Rectal smooth muscle tissue (tissue), 1 donor: ENCODE measurements around the gene FAM151A.

Experiments
- H3K27ac ChIP-seq: one replicate; pipeline ENCODE4 v1.7.0; 2013; ENCODE audit warnings: low read depth, low read length, inconsistent platforms
- H3K27me3 ChIP-seq: one replicate; pipeline ENCODE4 v1.7.0; 2013; ENCODE audit warnings: low read length; ENCODE audit not compliant: control insufficient read depth, insufficient read depth
- H3K36me3 ChIP-seq: one replicate; pipeline ENCODE4 v1.7.0; 2013; ENCODE audit warnings: low read length; ENCODE audit not compliant: control insufficient read depth, insufficient read depth
- H3K4me1 ChIP-seq: one replicate; pipeline ENCODE4 v1.7.0; 2013; ENCODE audit warnings: low read length; ENCODE audit not compliant: control insufficient read depth, insufficient read depth
- H3K4me3 ChIP-seq: one replicate; pipeline ENCODE4 v1.7.0; 2013; ENCODE audit warnings: low read length
- H3K9ac ChIP-seq: one replicate; pipeline ENCODE4 v1.7.0; 2013; ENCODE audit warnings: low read length

FAM151A gene

DNA sequence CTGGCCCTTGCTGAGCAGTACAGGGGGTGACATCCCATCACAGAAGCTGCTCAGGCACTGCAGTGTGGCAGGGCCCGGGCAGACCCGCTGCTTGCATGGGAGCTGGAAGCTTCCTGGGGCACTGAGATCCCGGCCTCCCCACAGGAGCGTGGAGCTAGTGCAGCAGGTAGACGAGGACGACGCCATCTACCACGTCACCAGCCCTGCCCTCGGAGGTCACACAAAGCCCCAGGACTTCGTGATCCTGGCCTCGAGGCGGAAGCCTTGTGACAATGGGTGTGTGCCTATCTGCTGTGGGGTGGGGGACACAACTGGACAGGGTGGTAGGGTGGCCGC lies 16.4 kb downstream of the FAM151A start:
- Histone ChIP-seq H3K4me1 (no peaks in the 10 kb centered on the region), H3K27me3 (no peaks in the 10 kb centered on the region), H3K4me3 (no peak overlapping the region), H3K36me3 (peaks cover 15% of the 10 kb centered on the region), H3K9ac (no peak overlapping the region), H3K27ac (no peak overlapping the region)

GRCh38 chr1:54606096-54606989 lies 17.0 kb downstream of the FAM151A start:
- peaks cover 15% of the 10 kb centered on the region for H3K36me3 ChIP-seq
- no peaks in the 10 kb centered on the region for H3K4me1 ChIP-seq
- H3K27ac ChIP-seq = no peak overlapping the region
- no peak overlapping the region for H3K4me3 ChIP-seq
- H3K27me3 ChIP-seq = no peaks in the 10 kb centered on the region
- H3K9ac ChIP-seq = no peak overlapping the region

DNA sequence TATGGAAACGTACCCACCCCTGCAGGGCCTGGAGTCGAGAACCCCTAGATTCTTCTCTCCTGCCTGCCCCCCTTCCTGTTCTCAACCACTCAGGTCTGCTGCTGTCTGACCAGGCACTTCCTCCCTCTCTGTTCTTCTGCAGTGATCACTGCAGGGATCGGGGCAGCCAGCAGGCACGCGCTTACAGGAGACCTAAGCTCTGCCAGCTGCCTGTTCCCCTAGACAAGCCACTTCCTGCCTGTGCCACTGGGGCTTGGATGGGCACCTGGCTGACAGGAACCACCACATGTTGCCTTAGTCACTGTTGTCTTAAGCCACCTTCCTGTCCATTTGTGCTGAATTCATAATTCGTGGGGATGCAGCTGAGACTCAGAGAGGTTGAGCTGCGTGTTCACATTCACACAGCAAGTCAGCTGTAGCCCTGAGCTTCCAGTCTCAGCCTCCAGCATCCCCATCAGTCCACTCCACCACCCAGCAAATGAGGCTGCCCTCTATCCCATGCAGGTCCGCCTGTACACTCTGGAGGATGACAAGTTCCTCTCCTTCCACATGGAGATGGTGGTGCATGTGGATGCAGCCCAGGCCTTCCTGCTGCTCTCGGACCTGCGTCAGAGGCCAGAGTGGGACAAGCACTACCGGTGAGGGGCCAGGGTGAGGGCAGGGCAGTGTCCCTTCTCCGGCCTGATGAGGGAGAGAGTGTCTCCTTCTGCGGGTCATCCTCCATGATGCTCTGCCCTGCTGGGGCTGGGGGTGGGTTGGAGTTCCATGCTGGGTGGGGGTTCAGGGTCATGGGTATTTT lies 18.6 kb downstream of the FAM151A start:
- H3K4me3 ChIP-seq = no peak overlapping the region
- no peaks in the 10 kb centered on the region for H3K4me1 ChIP-seq
- no peak overlapping the region for H3K27ac ChIP-seq
- H3K27me3 ChIP-seq = no peaks in the 10 kb centered on the region
- H3K9ac ChIP-seq = no peak overlapping the region
- peaks cover 19% of the 10 kb centered on the region for H3K36me3 ChIP-seq

DNA sequence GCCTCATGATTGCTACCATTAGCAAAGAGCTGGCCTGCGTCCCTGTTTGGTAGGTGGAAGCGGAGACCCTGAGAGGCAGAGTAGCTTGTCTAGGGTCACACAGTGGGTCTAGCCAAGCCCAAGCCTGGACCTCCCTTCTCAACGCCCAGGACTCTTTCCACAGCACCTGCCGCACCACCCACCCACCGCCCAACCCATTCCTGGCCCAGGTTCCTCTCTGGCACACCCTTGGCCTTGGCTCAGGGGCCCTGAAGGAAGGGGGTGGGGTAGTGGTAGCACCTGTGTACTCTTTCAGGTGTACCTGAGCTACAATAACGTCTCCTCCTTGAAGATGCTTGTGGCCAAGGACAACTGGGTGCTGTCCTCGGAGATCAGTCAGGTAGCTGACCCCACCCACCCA lies 19.3 kb downstream of the FAM151A start:
- Histone ChIP-seq H3K27me3 (no peaks in the 10 kb centered on the region), H3K4me3 (no peak overlapping the region), H3K9ac (no peak overlapping the region), H3K27ac (no peak overlapping the region), H3K4me1 (no peaks in the 10 kb centered on the region), H3K36me3 (peaks cover 20% of the 10 kb centered on the region)

GRCh38 chr1:54603241-54603640 lies 20.1 kb downstream of the FAM151A start:
- no peaks in the 10 kb centered on the region for H3K27me3 ChIP-seq
- no peak overlapping the region for H3K4me3 ChIP-seq
- no peak overlapping the region for H3K9ac ChIP-seq
- H3K36me3 ChIP-seq = peaks cover 17% of the 10 kb centered on the region
- H3K4me1 ChIP-seq = no peaks in the 10 kb centered on the region
- no peak overlapping the region for H3K27ac ChIP-seq

DNA sequence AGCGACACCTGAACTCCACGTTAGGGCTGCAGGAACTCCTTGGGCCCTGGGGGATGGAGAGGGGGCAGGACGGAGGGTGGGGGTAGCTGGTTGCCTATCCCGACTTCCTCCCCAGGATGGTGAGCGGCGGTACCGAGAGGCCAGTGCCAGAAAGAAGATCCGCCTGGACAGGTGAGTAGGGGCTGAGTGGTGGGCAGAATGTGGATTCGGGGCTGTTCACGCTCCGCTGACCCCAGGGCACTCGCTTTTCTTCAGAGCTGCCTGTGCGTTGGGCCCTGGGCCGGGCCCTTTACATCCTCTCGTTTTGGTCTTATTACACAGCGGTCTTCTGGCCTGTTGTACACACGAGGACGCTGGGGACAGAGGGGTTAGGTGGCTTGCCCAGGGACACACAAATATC lies 20.8 kb downstream of the FAM151A start:
- H3K27ac ChIP-seq = no peak overlapping the region
- no peaks in the 10 kb centered on the region for H3K4me1 ChIP-seq
- H3K9ac ChIP-seq = no peak overlapping the region
- H3K4me3 ChIP-seq = no peak overlapping the region
- H3K36me3 ChIP-seq = peaks cover 15% of the 10 kb centered on the region
- no peaks in the 10 kb centered on the region for H3K27me3 ChIP-seq

- Histone ChIP-seq H3K36me3 (peaks cover 15% of the 10 kb centered on the region), H3K4me3 (no peak overlapping the region), H3K9ac (no peak overlapping the region), H3K27me3 (no peaks in the 10 kb centered on the region), H3K4me1 (no peaks in the 10 kb centered on the region), H3K27ac (no peak overlapping the region)
These were observed 21.6 kb downstream of the FAM151A start for GRCh38 chr1:54601730-54602129.

DNA sequence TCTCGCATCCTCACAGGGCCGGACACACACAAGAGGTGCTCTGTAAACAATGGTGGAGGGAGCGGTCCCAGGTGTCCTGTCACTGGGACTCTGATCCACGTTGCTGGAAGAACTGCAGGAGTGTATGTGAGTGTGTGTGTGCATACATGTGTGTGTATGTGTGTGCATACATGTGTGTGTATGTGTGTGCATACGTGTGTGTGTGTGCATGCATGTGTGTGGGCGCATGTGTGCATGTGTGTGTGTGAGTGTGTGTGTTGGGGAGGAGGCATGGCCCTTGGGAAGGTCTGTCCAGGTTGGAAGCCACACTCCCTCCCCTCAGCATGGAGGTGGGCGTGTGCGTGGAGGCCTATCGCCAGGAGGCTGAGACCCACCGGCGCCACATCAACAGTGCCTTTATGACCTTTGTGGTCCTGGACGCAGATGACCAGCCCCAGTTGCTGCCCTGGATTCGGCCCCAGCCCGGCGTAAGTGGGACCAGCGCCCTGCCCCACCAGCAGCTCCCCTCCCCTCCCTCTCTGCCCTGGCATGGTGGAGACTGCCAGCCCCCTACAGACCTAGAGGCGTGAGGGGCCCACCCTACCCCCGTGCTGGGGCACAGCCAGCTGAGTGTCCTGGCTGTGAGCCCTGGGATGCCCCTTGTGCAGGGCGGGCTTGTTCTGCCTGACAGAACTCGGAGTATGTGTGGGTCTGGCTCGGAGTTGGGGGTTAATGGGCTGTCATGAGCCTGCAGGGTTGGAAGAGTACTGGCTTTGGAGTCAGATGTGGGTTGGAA lies 22.2 kb downstream of the FAM151A start:
- H3K9ac ChIP-seq = no peak overlapping the region
- no peaks in the 10 kb centered on the region for H3K4me1 ChIP-seq
- peaks cover 16% of the 10 kb centered on the region for H3K36me3 ChIP-seq
- no peak overlapping the region for H3K27ac ChIP-seq
- H3K4me3 ChIP-seq = no peak overlapping the region
- no peaks in the 10 kb centered on the region for H3K27me3 ChIP-seq

GRCh38 chr1:54599211-54599823 lies 24.0 kb downstream of the FAM151A start:
- H3K36me3 ChIP-seq = peaks cover 20% of the 10 kb centered on the region
- H3K27me3 ChIP-seq = no peaks in the 10 kb centered on the region
- H3K27ac ChIP-seq = no peak overlapping the region
- H3K4me1 ChIP-seq = no peaks in the 10 kb centered on the region
- H3K9ac ChIP-seq = no peak overlapping the region
- H3K4me3 ChIP-seq = no peak overlapping the region

- no peaks in the 10 kb centered on the region for H3K27me3 ChIP-seq
- H3K4me3 ChIP-seq = no peak overlapping the region
- H3K4me1 ChIP-seq = no peaks in the 10 kb centered on the region
- H3K36me3 ChIP-seq = peaks cover 26% of the 10 kb centered on the region
- no peak overlapping the region for H3K9ac ChIP-seq
- H3K27ac ChIP-seq = no peak overlapping the region
These were observed 25.8 kb downstream of the FAM151A start for GRCh38 chr1:54597455-54598030.

- Histone ChIP-seq H3K9ac (no peak overlapping the region), H3K4me3 (no peak overlapping the region), H3K27me3 (no peaks in the 10 kb centered on the region), H3K4me1 (no peaks in the 10 kb centered on the region), H3K27ac (no peak overlapping the region), H3K36me3 (peaks cover 26% of the 10 kb centered on the region)
These were observed 26.6 kb downstream of the FAM151A start for GRCh38 chr1:54596756-54597155.
